Measurements from ENCODE around the gene ECHS1. TPM values are rescaled to one million over a fixed set of nuclear protein-coding genes. Genes with fewer than 3 reads are reported as not detected.
"Not testable (repeated sequence)": the region's sequence is repeated elsewhere in the genome, so short reads cannot be mapped to it uniquely, and the experiment has no call there.

The ECHS1 gene
- total RNA-seq, 1 experiment from 2014 or later = 37.3 TPM

DNA sequence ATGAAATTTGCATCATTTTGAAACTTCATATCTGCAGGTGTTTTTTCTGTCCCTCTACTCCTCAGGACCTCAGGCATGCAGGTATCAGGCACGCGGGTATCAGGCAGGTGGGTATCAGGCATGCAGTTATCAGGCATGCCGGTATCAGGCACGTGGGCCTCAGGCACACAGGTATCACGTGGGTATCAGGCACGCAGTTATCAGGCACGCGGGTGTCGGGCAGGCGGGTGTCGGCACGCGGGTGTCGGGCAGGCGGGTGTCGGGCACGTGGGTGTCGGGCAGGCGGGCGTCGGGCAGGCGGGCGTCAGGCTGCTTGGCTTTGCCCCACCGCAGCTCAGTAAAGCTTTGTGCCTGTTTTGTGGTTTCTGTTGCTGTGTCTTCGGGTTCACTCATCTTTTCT lies 42.6 kb upstream of the ECHS1 start:
- Histone ChIP-seq H4K20me1 (ENCODE audit: insufficient read depth, low read depth, low read length) (no peaks in the 10 kb centered on the region), H3K9me2 (replicated peaks; ENCODE audit: insufficient read depth, low read length) (no peaks in the 10 kb centered on the region), H3K27me3 (ENCODE audit: low read length) (no peaks in the 10 kb centered on the region), H2AFZ (ENCODE audit: low read length) (no peak overlapping the region), H3K4me2 (ENCODE audit: low read depth, low read length, poor library complexity, severe bottlenecking) (no peak overlapping the region), H3K4me1 (ENCODE audit: low read length) (no peaks in the 10 kb centered on the region), H3K79me2 (ENCODE audit: low read length) (peaks cover 31% of the 10 kb centered on the region), H3K27ac (ENCODE audit: low read length) (no peak overlapping the region), H3K9ac (ENCODE audit: low read length) (no peak overlapping the region), H3K4me3 (ENCODE audit: low read length) (no peak overlapping the region), H3K9me3 (ENCODE audit: low read length) (peaks cover 18% of the 10 kb centered on the region), H3K36me3 (ENCODE audit: insufficient read depth, low read length) (peaks cover 65% of the 10 kb centered on the region)
- DNase-seq = no peak

DNA sequence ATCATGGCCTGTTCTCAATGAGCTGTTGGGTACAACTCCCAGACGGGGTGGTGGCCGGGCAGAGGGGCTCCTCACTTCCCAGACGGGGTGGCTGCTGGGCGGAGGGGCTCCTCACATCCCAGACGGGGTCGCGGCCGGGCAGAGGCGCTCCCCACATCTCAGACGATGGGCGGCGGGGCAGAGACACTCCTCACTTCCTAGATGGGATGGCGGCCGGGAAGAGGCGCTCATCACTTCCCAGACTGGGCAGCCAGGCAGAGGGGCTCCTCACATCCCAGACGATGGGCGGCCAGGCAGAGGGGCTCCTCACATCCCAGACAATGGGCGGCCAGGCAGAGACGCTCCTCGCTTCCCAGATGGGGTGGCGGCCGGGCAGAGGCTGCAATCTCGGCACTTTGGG lies 41.2 kb upstream of the ECHS1 start:
- not testable (repeated sequence) for H3K4me2 ChIP-seq (ENCODE audit: low read depth, low read length, poor library complexity, severe bottlenecking); H2AFZ ChIP-seq (ENCODE audit: low read length); H3K9ac ChIP-seq (ENCODE audit: low read length); H3K4me3 ChIP-seq (ENCODE audit: low read length); H3K4me1 ChIP-seq (ENCODE audit: low read length); H3K9me2 ChIP-seq (replicated peaks; ENCODE audit: insufficient read depth, low read length); H4K20me1 ChIP-seq (ENCODE audit: insufficient read depth, low read depth, low read length); DNase-seq; H3K27ac ChIP-seq (ENCODE audit: low read length); H3K27me3 ChIP-seq (ENCODE audit: low read length)
- H3K9me3 ChIP-seq (ENCODE audit: low read length) = peaks cover 29% of the 10 kb centered on the region
- peaks cover 43% of the 10 kb centered on the region for H3K79me2 ChIP-seq (ENCODE audit: low read length)
- peaks cover 68% of the 10 kb centered on the region for H3K36me3 ChIP-seq (ENCODE audit: insufficient read depth, low read length)

DNA sequence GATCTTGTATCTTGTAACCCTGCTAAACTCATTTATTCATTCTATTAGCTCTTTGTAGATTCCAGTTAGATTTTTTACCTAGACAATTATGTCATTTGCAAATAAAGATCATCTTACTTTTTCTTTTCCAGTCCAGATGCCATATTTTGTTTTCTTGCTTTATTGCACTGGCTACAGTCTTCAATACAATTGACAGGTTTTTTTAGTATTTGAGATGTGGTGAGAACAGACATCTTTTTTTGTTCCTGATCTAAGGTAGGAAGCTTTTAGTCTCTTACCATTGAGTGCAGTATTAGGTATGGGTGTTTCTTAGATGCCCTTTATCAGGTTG lies 39.2 kb upstream of the ECHS1 start:
- H3K4me2 ChIP-seq (ENCODE audit: low read depth, low read length, poor library complexity, severe bottlenecking) = no peak overlapping the region
- no peak overlapping the region for H2AFZ ChIP-seq (ENCODE audit: low read length)
- H3K36me3 ChIP-seq (ENCODE audit: insufficient read depth, low read length) = peaks cover 75% of the 10 kb centered on the region
- peaks cover 63% of the 10 kb centered on the region for H3K79me2 ChIP-seq (ENCODE audit: low read length)
- no peak for DNase-seq
- no peaks in the 10 kb centered on the region for H3K9me2 ChIP-seq (replicated peaks; ENCODE audit: insufficient read depth, low read length)
- no peaks in the 10 kb centered on the region for H4K20me1 ChIP-seq (ENCODE audit: insufficient read depth, low read depth, low read length)
- H3K27me3 ChIP-seq (ENCODE audit: low read length) = no peaks in the 10 kb centered on the region
- H3K4me3 ChIP-seq (ENCODE audit: low read length) = no peak overlapping the region
- H3K27ac ChIP-seq (ENCODE audit: low read length) = no peak overlapping the region
- H3K9me3 ChIP-seq (ENCODE audit: low read length) = peaks cover 37% of the 10 kb centered on the region
- no peaks in the 10 kb centered on the region for H3K4me1 ChIP-seq (ENCODE audit: low read length)
- no peak overlapping the region for H3K9ac ChIP-seq (ENCODE audit: low read length)

DNA sequence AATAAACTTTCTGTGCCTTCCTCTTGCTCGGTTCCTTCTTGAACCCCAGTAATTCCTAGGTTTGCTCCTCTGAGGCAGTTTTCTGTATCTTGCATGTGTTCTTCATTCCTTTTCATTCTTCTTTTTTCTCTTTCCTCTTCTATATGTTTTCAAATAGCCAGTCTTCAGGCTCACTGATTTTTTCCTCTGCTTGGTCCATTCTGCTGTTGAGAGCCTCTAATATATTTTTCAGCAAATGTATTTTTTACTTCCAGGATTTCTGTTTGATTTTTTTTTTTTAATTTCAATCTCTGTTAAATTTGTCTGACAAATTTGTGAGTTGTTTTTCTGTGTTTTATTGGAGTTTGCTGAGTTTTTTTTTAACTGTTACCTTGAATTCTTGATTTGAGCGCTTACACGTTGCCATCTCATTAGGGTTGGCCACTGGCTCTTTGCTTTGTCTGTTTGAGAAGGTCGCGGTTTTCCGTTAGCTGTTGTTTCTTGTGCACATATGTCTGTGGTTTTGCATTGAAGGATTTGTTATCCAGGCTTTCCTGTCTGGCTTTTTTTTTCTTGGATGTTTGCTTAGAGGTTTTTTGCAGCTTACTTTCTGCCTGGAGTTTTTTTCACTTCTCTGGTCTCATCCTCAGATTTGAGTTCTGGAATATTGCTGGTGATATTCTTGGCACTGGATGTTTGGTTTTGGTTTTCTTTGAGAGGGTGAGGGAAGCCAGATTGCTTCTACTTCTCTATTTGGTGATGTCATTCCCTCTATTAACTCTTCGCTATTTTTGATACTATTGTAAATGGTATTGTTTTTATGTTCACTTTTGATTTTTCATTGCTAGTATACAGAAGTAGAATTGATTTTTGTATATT lies 38.6 kb upstream of the ECHS1 start:
- H3K4me1 ChIP-seq (ENCODE audit: low read length) = no peaks in the 10 kb centered on the region
- no peaks in the 10 kb centered on the region for H3K9me2 ChIP-seq (replicated peaks; ENCODE audit: insufficient read depth, low read length)
- H3K27ac ChIP-seq (ENCODE audit: low read length) = no peak overlapping the region
- H3K4me3 ChIP-seq (ENCODE audit: low read length) = no peak overlapping the region
- no peak overlapping the region for H2AFZ ChIP-seq (ENCODE audit: low read length)
- DNase-seq = no peak
- H3K4me2 ChIP-seq (ENCODE audit: low read depth, low read length, poor library complexity, severe bottlenecking) = no peak overlapping the region
- H3K9me3 ChIP-seq (ENCODE audit: low read length) = peaks cover 37% of the 10 kb centered on the region
- H3K27me3 ChIP-seq (ENCODE audit: low read length) = no peaks in the 10 kb centered on the region
- H4K20me1 ChIP-seq (ENCODE audit: insufficient read depth, low read depth, low read length) = no peaks in the 10 kb centered on the region
- H3K36me3 ChIP-seq (ENCODE audit: insufficient read depth, low read length) = peaks cover 81% of the 10 kb centered on the region
- no peak overlapping the region for H3K9ac ChIP-seq (ENCODE audit: low read length)
- H3K79me2 ChIP-seq (ENCODE audit: low read length) = peaks cover 68% of the 10 kb centered on the region

DNA sequence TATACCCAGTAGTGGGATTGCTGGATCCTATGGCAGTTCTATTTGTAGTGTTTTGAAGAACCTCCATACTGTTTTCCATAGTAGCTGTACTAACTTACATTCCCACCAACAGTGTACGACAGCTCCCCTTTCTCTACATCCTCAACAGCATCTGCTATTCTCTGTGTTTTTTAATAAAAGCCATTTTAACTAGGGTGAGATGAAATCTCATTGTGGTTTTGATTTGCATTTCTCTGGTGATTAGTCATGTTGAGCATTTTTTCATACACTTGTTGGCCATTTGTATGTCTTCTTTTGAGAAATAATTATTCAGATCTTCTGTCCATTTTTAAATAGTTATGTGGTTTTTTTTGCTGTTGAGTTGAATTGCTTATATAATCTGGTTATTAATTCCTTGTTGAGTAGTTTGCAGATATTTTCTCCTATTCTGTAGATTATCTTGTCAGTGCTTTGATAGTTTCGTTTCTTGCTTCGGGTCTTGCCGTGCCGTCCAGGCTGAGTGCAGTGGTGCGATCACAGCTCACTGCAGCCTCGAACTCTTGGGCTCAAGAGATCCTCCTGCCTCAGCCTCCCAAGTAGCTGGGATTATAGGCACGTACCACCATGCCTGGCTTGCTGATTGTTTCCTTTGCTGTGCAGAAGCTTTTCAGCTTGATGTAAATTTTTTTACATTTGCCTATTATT lies 32.8 kb upstream of the ECHS1 start:
- Histone ChIP-seq H3K27ac (ENCODE audit: low read length) (no peak overlapping the region), H3K4me1 (ENCODE audit: low read length) (peaks cover 12% of the 10 kb centered on the region), H3K9me3 (ENCODE audit: low read length) (peaks cover 21% of the 10 kb centered on the region), H3K79me2 (ENCODE audit: low read length) (peaks cover 66% of the 10 kb centered on the region), H2AFZ (ENCODE audit: low read length) (no peak overlapping the region), H4K20me1 (ENCODE audit: insufficient read depth, low read depth, low read length) (no peaks in the 10 kb centered on the region), H3K4me3 (ENCODE audit: low read length) (no peak overlapping the region), H3K4me2 (ENCODE audit: low read depth, low read length, poor library complexity, severe bottlenecking) (no peak overlapping the region), H3K27me3 (ENCODE audit: low read length) (no peaks in the 10 kb centered on the region), H3K9me2 (replicated peaks; ENCODE audit: insufficient read depth, low read length) (no peaks in the 10 kb centered on the region), H3K9ac (ENCODE audit: low read length) (no peak overlapping the region), H3K36me3 (ENCODE audit: insufficient read depth, low read length) (peaks cover 77% of the 10 kb centered on the region)
- peak; percentile 46 for DNase-seq

DNA sequence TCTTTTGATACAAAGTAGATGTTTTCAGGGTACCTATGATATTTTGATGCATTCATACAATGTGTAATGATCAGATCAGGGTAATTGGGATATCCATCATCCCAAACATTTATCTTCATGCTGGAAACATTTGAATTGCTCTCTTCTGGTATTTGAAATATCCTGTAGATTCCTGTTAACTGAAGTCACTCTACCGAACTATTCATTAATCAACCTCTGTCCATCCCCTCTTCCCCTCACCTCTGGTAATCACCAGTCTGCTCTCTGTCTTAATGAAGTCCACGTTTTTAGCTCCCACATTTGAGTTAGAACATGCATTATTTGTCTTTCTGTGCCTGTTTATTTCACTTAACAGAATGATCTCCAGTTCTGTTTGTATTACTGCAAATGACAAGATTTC lies 32.1 kb upstream of the ECHS1 start:
- DNase-seq = no peak
- Histone ChIP-seq H3K27ac (ENCODE audit: low read length) (no peak overlapping the region), H3K79me2 (ENCODE audit: low read length) (peaks cover 60% of the 10 kb centered on the region)

DNA sequence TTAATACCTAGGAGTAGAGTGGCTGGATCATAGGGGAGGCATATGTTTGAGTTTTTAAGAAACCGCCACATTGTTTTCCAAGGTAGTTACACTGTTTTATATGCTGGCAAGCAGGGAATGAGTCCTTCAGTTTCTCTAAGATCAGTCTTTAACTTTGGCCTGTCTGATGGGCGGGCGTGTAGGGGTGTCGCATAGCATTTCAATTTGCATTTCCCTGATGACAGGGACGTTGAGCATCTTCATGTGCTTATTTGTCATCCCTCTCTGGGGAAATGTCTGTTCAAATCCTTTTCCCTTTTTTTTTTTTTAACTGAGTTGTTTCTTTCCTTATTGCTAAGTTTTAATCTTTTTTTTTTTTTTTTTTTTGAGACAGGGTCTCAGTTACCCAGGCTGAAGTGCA lies 30.6 kb upstream of the ECHS1 start:
- no peaks in the 10 kb centered on the region for H3K9me2 ChIP-seq (replicated peaks; ENCODE audit: insufficient read depth, low read length)
- no peaks in the 10 kb centered on the region for H4K20me1 ChIP-seq (ENCODE audit: insufficient read depth, low read depth, low read length)
- no peak overlapping the region for H3K4me3 ChIP-seq (ENCODE audit: low read length)
- H3K79me2 ChIP-seq (ENCODE audit: low read length) = peaks cover 47% of the 10 kb centered on the region
- H2AFZ ChIP-seq (ENCODE audit: low read length) = no peak overlapping the region
- peaks cover 12% of the 10 kb centered on the region for H3K4me1 ChIP-seq (ENCODE audit: low read length)
- H3K4me2 ChIP-seq (ENCODE audit: low read depth, low read length, poor library complexity, severe bottlenecking) = no peak overlapping the region
- no peak overlapping the region for H3K27ac ChIP-seq (ENCODE audit: low read length)
- H3K27me3 ChIP-seq (ENCODE audit: low read length) = no peaks in the 10 kb centered on the region
- peak; percentile 48 for DNase-seq
- H3K36me3 ChIP-seq (ENCODE audit: insufficient read depth, low read length) = peaks cover 55% of the 10 kb centered on the region
- no peak overlapping the region for H3K9ac ChIP-seq (ENCODE audit: low read length)
- peaks cover 3% of the 10 kb centered on the region for H3K9me3 ChIP-seq (ENCODE audit: low read length)

More for the DNA sequence above, 32.1 kb upstream of the ECHS1 start:
- Histone ChIP-seq H2AFZ (ENCODE audit: low read length) (no peak overlapping the region), H3K4me2 (ENCODE audit: low read depth, low read length, poor library complexity, severe bottlenecking) (no peak overlapping the region), H3K9ac (ENCODE audit: low read length) (no peak overlapping the region), H3K9me2 (replicated peaks; ENCODE audit: insufficient read depth, low read length) (no peaks in the 10 kb centered on the region), H3K36me3 (ENCODE audit: insufficient read depth, low read length) (peaks cover 70% of the 10 kb centered on the region), H4K20me1 (ENCODE audit: insufficient read depth, low read depth, low read length) (no peaks in the 10 kb centered on the region), H3K27me3 (ENCODE audit: low read length) (no peaks in the 10 kb centered on the region), H3K4me3 (ENCODE audit: low read length) (no peak overlapping the region), H3K9me3 (ENCODE audit: low read length) (peaks cover 14% of the 10 kb centered on the region), H3K4me1 (ENCODE audit: low read length) (peaks cover 12% of the 10 kb centered on the region)

DNA sequence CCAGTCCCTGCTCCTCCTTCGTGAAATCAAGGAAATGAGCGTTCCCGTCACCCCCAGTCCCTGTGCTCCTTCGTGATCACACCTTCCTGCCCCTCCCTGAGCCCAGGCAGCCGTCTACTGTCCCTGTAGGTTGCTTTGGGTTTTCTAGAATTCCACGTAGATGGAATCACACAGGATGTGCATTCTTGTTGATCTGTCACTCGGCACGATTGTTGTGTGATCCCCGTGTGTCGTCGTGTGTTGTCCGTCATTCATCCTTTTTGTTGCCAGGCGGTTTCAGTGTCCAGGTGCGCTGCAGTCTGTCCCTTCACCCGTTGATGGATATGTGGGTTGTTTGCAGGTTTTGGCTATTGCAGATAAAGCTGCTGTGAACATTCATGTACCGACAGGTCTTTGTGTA lies 30.2 kb upstream of the ECHS1 start:
- Histone ChIP-seq H3K36me3 (ENCODE audit: insufficient read depth, low read length) (peaks cover 50% of the 10 kb centered on the region), H3K4me3 (ENCODE audit: low read length) (no peak overlapping the region), H3K9me3 (ENCODE audit: low read length) (no peaks in the 10 kb centered on the region; the same call in 1 of the 2 replicates), H2AFZ (ENCODE audit: low read length) (no peak overlapping the region), H3K4me1 (ENCODE audit: low read length) (peaks cover 12% of the 10 kb centered on the region), H3K27me3 (ENCODE audit: low read length) (no peaks in the 10 kb centered on the region), H3K27ac (ENCODE audit: low read length) (no peak overlapping the region), H3K79me2 (ENCODE audit: low read length) (peaks cover 45% of the 10 kb centered on the region), H3K4me2 (ENCODE audit: low read depth, low read length, poor library complexity, severe bottlenecking) (no peak overlapping the region), H4K20me1 (ENCODE audit: insufficient read depth, low read depth, low read length) (no peaks in the 10 kb centered on the region), H3K9ac (ENCODE audit: low read length) (no peak overlapping the region), H3K9me2 (replicated peaks; ENCODE audit: insufficient read depth, low read length) (no peaks in the 10 kb centered on the region)
- DNase-seq = no peak

Measured in Karpas-422 (cell line).